Glutamatergic neuron (in vitro differentiated cells): ENCODE measurements around the gene TM4SF4. TPM values are rescaled to one million over a fixed set of nuclear protein-coding genes. Genes with fewer than 3 reads are reported as not detected.

ENCODE experiments used
- DNase-seq: peaks from one replicate; pipeline ENCODE4 v3.0.0; 2022
- H3K27ac Mint-ChIP-seq: one replicate; pipeline ENCODE4 v1.8.0; 2020; ENCODE audit warnings: mild to moderate bottlenecking, mixed read lengths, inconsistent platforms; ENCODE audit not compliant: unreplicated experiment
- H3K27me3 Mint-ChIP-seq: one replicate; pipeline ENCODE4 v1.8.0; 2020; ENCODE audit warnings: mild to moderate bottlenecking, moderate library complexity, mixed read lengths, inconsistent platforms; ENCODE audit not compliant: unreplicated experiment
- H3K36me3 Mint-ChIP-seq: one replicate; pipeline ENCODE4 v1.8.0; 2020; ENCODE audit warnings: mild to moderate bottlenecking, mixed read lengths, inconsistent platforms; ENCODE audit not compliant: unreplicated experiment
- H3K4me1 Mint-ChIP-seq: one replicate; pipeline ENCODE4 v1.8.0; 2020; ENCODE audit warnings: mild to moderate bottlenecking, low read depth, mixed read lengths, inconsistent platforms; ENCODE audit not compliant: unreplicated experiment
- H3K4me3 Mint-ChIP-seq: one replicate; pipeline ENCODE4 v1.8.0; 2020; ENCODE audit warnings: mild to moderate bottlenecking, mixed read lengths, inconsistent platforms; ENCODE audit not compliant: unreplicated experiment
- H3K9me3 Mint-ChIP-seq: one replicate; pipeline ENCODE4 v1.8.0; 2020; ENCODE audit warnings: mild to moderate bottlenecking, moderate library complexity, mixed read lengths, inconsistent platforms; ENCODE audit not compliant: unreplicated experiment
- total RNA-seq: library from RNA; stranded (reverse); fragmentation: NEBNext Ultra II Directional; extraction: Animal tissue kit (Norgen Biotek cat#: 25700); gene quantifications from one replicate; pipeline ENCODE4 v1.2.1, GENCODE V29; 2021; ENCODE audit not compliant: unreplicated experiment
- TF ChIP-seq, protein P1 (sequence below): fragments of 200-600 bp; sonication (generic); IDR thresholded peaks from one replicate; pipeline ENCODE4 v1.5.0; 2021; ENCODE audit not compliant: partially characterized antibody, unreplicated experiment

TM4SF4 gene
- total RNA-seq, 1 donor from 2014 or later = not detected

GRCh38 chr3:149538371-149538770 is 63.9 kb downstream of the TM4SF4 start:
- TF ChIP-seq, protein P1, sequence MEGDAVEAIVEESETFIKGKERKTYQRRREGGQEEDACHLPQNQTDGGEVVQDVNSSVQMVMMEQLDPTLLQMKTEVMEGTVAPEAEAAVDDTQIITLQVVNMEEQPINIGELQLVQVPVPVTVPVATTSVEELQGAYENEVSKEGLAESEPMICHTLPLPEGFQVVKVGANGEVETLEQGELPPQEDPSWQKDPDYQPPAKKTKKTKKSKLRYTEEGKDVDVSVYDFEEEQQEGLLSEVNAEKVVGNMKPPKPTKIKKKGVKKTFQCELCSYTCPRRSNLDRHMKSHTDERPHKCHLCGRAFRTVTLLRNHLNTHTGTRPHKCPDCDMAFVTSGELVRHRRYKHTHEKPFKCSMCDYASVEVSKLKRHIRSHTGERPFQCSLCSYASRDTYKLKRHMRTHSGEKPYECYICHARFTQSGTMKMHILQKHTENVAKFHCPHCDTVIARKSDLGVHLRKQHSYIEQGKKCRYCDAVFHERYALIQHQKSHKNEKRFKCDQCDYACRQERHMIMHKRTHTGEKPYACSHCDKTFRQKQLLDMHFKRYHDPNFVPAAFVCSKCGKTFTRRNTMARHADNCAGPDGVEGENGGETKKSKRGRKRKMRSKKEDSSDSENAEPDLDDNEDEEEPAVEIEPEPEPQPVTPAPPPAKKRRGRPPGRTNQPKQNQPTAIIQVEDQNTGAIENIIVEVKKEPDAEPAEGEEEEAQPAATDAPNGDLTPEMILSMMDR = no peak
- Mint-ChIP-seq H3K4me3 (no peak overlapping the region), H3K9me3 (no peaks in the 10 kb centered on the region), H3K27me3 (no peaks in the 10 kb centered on the region), H3K27ac (no peak overlapping the region), H3K4me1 (peaks cover 23% of the 10 kb centered on the region), H3K36me3 (no peaks in the 10 kb centered on the region)
- DNase-seq = no peak

- Mint-ChIP-seq H3K27me3 (peaks cover 2% of the 10 kb centered on the region), H3K4me1 (peaks cover 7% of the 10 kb centered on the region), H3K36me3 (no peaks in the 10 kb centered on the region), H3K27ac (no peak overlapping the region), H3K9me3 (no peaks in the 10 kb centered on the region), H3K4me3 (no peak overlapping the region)
- TF ChIP-seq, protein P1 = no peak
- no peak for DNase-seq
Measured at GRCh38 chr3:149541091-149541491, 66.6 kb downstream of the TM4SF4 start.

GRCh38 chr3:149542375-149543312 is 68.1 kb downstream of the TM4SF4 start:
- TF ChIP-seq, protein P1 = no peak
- no peak for DNase-seq
- Mint-ChIP-seq H3K4me1 (peaks cover 5% of the 10 kb centered on the region), H3K4me3 (no peak overlapping the region), H3K36me3 (no peaks in the 10 kb centered on the region), H3K9me3 (no peaks in the 10 kb centered on the region), H3K27ac (no peak overlapping the region), H3K27me3 (peaks cover 2% of the 10 kb centered on the region)

DNA sequence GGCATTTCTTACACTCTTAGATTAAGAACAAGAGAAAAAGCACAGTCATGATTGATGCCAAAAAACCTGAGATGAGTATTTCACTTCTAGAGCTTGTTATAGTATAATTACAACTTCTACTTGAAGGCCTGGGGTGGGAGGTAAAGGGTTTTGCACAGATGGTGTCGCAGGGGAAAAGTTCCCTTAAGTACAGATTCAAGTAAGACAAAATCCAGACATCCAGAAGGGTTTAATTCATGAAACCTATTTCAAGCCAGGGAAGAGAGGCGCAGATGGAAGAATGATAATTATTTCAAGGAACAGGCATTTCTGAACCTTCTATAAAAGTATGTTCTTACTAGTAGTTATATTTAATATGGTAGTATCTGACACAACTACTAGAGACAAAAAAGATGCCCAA is 70.6 kb downstream of the TM4SF4 start:
- TF ChIP-seq, protein P1 = no peak
- no peaks in the 10 kb centered on the region for H3K36me3 Mint-ChIP-seq
- H3K27me3 Mint-ChIP-seq = peaks cover 2% of the 10 kb centered on the region
- H3K27ac Mint-ChIP-seq = no peak overlapping the region
- no peaks in the 10 kb centered on the region for H3K9me3 Mint-ChIP-seq
- DNase-seq = no peak
- no peak overlapping the region for H3K4me3 Mint-ChIP-seq
- peaks cover 4% of the 10 kb centered on the region for H3K4me1 Mint-ChIP-seq

GRCh38 chr3:149547413-149547812 is 72.9 kb downstream of the TM4SF4 start:
- Mint-ChIP-seq H3K36me3 (no peaks in the 10 kb centered on the region), H3K27me3 (peaks cover 2% of the 10 kb centered on the region), H3K27ac (no peak overlapping the region), H3K4me3 (no peak overlapping the region), H3K4me1 (peaks cover 2% of the 10 kb centered on the region), H3K9me3 (no peaks in the 10 kb centered on the region)
- TF ChIP-seq, protein P1 = no peak
- DNase-seq = no peak
